ENCODE measurements around the gene LFNG.

Gene LFNG

DNA sequence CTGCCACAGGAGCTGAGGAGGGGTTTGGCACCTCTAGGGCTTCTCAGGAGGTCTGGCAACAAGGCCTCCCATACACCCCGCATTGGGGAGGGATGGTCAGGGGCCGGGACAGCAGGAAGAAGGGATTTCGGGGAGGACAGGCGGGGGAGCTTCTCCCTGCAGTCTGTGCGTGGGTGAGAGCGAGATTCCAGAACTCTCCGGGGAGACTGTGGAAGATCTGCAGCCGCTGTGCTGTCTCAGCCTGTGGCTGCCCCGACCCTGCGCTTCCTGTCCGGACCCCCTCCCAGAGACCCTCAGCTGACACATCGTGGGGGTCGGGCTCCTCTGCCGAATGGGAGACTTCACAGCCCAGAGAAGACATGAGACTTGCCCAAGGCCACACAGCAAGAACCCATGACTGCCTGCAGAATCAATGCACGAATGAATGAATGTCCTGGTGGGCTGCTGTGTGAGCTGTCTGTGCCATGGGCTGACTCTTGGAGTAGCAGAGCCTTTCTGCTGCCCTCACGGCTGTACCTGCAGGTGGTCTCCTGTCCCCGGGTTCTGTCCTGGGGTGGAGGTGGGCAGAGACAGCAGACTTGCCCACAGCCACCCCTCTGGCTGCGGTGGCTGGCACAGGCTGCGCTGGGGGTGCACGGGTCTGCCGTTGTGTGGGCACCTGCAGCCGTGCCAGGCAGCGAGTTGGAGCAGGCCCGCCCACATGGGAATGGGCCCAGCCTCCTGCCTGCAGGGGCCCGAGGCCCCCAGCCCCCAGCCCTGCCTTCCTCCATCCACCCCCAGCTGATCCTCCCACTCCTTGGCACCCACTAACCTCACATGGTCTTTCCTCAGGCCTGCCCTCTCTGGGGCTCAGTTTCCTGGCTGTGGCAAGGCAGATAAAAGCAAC, 16.3 kb upstream of the LFNG start:
- DNase-seq (ENCODE audit: low read depth, low spot score): no peak

DNA sequence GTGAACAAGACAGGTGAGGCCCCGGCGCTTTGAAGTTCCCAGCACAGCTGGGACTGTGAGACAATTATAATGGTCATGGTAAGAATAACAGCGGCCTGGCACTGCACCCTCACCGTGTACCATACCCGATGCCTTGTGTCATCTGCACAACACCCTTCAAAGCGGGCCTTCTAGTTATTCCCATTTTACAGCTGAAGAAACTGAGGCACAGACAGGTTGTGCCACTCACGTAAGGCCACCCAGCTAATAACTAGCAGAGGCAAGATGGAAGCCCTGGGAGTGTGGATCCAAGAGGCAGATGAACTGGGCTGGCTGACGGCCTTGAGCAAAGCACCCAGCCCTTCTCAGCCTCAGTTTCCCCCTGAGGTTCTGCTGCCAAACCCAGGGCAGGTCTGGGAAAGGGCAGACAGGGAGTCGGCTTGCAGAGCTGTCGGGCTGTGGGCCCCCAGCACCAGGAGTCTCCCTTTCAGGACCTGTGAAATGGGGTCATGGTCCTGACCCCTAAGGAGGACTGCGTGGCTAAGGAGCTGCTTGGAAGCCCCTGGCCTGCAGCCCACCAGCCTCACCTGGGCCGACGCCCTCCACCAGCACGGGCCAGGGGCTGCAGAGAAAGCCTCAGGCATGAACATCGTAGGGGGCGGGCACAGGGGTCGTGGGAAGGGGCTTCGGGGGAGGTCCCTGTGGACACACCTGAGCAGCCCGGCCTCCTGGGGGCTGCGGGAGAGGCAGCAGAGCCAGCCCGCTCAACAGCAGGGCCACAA, 15.3 kb upstream of the LFNG start:
- no peak for DNase-seq (ENCODE audit: low read depth, low spot score)

DNA sequence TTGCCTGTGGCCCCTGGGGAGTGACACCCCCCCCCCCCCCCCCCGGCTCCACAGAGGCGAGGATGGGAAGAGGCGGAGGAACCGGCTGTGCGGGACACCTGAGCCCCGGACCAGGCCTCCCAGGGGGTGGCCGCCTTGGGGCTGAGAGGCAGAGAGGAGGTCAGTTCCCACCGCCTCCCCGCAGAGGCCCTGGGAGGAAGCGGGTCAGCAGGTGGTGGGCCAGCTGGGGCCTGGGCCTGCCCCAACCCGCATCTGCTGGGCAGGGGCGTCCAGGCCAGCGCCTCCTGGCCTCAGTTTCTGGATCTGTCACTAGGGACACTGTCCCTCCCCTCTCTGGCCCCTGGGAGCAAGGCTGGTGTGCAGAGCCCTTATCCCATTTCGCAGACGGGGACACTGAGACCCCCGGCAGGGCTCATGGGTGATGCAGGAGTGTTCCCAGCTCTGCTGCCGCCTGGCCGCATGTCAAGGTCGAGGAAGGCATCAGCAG, 14.6 kb upstream of the LFNG start:
- no peak for DNase-seq (ENCODE audit: low read depth, low spot score)

DNA sequence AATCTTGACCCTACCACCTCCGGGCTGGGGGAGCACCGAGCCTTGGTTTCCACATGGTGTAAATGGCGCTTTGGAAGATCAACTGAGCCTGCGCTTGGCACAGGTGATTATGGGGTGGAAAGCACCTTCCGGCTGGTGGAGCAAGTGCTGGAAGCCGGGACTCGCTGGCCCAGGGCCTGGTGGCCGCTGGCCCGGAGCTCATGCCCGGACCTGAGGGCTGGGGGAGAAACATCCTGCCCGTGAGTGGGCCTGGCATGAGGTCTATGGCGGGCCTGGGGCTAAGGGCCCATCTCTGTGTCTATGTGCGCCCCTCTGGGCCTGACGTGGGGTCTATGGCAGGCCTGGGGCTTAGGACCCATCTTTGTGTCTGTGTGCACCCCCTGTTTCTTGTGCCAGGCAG, 14.2 kb upstream of the LFNG start:
- no peak for DNase-seq (ENCODE audit: low read depth, low spot score)

DNA sequence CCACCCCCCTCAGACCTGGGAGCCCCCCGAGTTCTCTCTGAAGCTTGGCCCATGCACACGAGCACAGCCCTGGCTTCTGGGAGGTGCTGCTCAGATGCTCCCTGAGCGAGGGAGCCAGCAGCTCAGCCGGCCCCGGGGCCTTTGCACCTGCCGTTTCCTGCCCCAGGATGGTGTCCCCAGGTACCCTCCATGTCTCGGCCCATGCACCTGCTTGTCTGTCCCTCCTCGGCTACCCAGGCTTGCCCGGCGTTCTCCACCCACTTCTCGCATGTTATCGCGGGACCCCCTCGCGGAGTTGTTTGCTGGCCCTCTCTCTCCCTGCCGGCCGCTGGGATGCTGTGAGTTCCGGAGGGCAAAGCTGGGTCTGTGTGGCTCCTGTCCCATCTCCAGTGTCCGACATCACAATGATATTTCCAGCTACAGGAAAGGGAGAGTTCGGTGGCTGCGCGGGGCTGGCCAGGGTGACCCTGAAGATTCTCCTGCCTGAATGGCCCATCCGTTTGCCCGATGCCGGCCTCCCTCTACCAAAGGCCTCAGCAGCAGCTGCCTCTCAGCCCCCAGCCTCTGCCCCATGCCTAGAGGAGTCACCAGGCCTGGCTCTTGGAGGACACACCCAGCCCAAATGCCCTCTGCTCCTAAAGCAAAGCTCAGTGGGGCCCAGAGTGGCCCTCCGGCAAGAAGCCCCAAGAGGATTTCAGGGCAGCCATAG, 12.2 kb upstream of the LFNG start:
- no peak for DNase-seq (ENCODE audit: low read depth, low spot score)

DNA sequence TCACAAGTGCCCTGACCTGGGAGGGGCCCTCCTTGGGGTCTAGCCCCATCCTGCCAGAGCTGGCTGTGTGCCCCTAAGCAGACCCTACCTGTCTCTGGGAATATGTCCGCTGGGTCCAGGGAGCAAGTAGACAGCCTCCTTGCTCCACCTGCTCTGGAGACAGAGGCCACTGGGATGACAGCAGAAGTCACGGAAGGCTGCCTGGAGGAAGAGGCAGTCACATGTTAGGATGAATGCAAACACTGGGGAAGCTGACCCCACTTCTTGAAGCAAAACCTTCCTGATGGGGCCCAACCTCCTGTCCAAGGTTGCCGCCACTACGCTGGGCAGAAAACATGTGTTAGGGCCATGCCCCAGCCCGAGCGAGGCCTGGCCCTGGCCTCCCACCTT, 11.7 kb upstream of the LFNG start:
- DNase-seq (ENCODE audit: low read depth, low spot score): no peak

DNA sequence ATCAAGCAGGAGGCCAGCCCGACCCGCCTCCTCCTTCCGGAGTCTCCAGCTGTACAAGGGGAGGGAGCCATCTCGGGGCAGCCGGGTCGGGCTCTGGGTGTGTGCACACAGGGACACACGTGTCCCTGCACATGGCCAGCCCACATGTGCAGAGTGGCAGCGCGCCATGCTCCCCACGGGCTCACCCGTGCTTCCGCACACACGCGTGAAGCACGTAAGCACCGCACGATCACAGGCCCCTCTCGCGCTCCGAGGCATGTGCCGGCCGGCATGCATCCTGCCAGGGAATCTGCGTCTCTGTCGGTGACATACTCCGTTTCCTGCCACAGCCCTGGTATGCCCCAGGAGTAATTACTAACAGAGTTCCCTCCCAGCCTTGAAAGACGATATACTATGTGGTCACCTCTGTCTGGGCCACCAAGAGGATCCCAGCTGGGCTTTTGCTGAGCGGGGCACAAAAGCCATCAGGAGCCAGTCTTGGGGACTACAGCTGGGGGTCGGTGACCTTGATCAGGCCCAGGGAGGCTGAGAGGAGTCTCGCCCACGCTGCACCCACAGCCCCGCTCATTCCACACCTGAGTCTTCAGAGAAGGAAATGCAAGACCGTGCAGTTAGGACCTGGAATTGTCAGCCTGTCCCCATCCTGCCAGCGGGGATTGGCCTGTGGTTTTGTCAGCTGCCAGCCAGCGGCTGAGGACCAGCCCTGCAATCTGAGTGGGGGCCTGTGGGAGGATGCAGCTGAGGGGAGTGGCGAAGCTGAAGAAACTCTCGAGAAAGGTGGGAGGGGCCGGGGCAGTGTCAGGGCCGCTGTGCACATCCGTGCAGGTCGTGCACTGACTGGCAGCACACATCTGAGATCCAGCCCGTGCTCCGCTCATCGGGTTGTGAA, 11.0 kb upstream of the LFNG start:
- DNase-seq (ENCODE audit: low read depth, low spot score): peak; percentile 34

DNA sequence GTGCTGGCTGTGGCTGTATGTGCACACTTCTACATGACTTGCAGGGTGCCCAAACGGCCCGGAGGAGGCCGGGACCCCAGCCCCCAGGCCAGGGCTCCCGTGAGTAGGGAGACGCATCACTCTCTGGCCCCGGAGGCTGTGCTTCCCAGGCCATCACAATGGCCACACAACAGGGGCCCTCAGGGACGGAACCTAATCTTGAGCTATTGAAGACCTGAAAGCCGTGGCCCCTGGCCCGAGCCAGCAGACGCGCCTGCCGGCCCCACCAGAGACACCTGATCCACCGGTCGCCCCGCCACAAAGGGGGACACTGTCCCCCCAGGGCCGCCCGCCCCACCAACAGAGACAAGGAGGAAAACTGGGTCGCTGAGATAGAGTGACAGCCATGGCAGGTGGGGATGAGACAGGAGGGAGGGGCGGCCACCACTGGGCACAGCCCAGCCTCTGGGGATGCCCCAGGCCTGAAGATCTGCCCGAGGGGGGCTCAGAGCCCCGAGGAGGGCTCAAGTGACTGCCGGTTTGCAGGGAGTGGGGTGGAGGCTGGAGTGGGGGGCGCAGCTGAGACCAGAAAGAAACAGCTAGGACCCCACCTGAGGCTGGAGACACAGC, 10.2 kb upstream of the LFNG start:
- no peak for DNase-seq (ENCODE audit: low read depth, low spot score)

DNA sequence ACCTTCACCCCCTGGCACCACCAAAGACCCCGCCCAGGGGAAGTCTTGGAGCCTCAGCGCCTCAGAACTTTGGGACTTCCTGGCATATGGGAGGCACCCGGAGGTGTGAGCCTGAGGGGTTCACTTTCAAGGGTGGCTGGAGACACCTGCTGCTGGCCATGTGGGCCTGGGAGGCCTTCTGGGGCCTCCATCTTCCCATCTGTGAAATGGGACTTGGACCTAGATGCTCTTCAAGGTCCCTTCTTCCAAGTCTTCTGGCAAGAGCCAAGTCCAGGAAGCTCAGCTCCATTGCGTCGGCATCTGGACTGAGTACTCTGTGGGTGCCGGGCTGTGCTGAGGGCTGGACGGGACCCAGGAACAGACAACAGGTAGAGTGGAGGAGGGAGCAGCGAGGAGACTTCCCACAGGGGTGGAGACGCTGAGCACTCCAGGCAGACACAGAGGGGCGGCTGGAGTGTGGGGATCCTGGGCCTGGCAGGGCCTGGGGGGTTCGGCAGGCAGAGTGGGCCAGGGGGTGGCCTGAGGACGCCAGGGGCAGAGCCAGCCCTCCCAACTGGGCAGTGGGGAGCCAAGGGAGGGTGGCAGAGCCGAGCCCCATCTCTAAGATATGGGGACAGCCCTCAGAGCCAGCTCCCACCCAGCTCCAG, 9.3 kb upstream of the LFNG start:
- no peak for DNase-seq (ENCODE audit: low read depth, low spot score)

DNA sequence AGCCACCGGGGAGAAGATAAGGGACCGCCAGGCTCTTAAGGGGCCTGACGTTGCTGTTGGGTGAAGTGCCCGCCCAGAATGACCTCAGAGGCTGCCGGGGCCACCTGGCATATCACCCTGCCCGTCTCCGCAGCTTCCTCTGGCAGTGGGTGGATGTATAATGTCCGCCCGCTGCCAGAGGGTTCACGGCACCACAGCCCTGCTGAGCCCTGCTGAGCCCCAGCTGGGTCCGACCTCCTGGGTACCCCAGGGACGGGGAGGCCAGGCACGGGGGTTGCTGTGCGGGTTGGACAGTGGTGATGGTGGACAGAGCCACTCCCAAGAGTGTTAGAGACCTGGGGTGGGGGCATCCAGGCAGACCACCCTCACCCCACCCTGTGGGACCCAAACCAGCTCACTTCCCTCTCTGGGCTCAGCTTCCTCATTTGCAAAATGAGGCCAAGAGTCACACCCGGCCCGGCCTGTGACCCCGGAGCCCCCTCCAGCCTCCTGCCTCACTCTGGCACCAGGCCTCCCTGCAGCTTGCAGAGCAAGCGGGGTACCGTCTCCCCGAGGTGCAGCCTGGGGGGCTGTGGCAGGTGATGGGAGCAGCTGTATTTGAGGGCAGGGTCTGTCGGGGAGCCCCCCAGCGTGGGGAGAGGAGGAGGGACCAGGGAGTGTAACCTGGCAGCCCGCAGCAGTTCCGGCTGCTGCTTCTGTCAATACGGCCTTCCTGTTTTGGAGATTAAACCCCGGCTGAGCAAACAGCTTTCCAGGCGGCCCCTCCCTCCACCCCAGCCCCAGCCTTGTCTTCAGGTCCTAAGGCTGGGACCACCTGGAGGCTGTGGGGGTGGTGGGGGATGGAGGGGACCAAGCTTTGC, 8.4 kb upstream of the LFNG start:
- no peak for DNase-seq (ENCODE audit: low read depth, low spot score)

DNA sequence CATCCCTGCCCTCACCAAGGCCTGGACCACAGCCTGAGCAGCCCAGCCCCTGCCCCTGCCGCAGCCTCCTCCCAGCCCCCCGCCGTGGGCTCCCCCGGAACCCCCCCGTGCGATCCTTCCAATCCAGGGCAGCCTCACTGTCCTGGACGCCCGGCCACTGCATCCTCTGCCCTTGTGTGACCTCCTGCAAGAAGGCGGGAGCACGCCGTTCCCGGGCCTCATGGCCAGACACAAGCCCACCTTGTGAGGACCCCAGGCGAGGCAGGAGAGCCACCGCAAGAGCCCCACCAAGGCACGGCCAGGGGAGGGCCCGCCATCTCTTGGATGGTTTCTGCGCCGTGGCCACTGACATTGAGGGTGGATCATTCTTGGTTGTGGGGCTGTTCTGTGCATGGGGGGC, 7.8 kb upstream of the LFNG start:
- no peak for DNase-seq (ENCODE audit: low read depth, low spot score)

DNA sequence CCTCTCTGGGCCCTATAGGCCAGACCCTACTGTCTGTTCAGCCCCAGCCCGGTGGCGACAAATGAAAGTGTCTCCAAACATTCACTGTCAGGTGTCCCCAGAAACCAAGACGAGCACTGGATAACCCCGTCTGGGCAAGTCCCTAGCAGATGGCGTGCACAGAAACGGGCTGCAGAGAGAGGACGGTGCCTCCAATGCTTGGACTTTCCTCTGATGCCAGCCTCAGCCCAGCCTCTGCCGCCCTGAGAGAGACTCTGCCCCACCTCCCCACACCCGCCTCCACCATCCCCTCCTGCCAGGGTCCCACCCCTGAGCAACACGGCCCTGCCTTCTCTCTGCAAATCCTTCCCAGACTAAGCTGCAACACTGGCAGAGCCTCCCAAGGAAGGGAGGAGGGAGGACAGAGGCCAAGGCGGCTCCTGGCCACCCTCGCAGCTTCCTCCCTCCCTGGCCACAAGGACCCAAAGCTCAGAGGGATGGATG, 7.4 kb upstream of the LFNG start:
- no peak for DNase-seq (ENCODE audit: low read depth, low spot score)

DNA sequence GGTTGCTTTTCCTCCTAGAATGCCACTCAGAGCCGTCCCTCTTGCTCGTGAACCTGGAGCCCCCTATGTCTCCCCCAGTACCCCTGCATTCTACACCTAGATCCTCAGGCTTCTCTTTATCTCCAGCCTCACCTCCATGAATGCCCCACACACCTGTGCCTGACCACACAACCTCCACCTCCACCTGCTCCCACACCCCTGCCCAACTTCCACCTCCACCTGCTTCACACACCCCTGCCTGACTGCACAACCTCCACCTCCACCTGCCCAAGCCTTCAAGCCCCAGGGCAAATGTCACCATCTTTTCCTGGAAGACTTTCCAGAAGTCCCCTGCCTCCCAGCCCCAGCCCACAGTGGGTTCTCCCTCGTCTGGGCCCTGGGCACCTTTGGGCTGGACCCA, 6.9 kb upstream of the LFNG start:
- DNase-seq (ENCODE audit: low read depth, low spot score): no peak

DNA sequence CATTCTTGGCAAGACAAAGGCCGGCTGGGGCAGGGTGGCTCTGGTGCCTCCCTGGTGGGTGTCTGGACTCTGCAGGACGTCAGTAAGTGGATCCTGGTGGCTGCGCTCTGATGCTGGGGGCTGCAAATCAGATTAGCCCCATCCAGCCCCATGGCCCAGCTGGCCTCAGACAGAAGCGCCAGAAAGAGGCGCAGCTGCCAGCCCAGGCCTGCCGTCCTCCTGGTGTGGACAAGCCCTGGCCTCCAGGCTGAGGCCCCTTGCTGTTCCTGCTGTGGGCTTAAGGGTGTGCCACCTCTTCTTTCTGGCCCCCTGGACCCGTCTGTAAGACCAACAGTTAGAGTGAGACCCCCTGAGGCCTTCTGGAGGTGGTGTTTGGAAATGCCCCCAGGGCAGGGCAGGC, 5.9 kb upstream of the LFNG start:
- DNase-seq (ENCODE audit: low read depth, low spot score): no peak

DNA sequence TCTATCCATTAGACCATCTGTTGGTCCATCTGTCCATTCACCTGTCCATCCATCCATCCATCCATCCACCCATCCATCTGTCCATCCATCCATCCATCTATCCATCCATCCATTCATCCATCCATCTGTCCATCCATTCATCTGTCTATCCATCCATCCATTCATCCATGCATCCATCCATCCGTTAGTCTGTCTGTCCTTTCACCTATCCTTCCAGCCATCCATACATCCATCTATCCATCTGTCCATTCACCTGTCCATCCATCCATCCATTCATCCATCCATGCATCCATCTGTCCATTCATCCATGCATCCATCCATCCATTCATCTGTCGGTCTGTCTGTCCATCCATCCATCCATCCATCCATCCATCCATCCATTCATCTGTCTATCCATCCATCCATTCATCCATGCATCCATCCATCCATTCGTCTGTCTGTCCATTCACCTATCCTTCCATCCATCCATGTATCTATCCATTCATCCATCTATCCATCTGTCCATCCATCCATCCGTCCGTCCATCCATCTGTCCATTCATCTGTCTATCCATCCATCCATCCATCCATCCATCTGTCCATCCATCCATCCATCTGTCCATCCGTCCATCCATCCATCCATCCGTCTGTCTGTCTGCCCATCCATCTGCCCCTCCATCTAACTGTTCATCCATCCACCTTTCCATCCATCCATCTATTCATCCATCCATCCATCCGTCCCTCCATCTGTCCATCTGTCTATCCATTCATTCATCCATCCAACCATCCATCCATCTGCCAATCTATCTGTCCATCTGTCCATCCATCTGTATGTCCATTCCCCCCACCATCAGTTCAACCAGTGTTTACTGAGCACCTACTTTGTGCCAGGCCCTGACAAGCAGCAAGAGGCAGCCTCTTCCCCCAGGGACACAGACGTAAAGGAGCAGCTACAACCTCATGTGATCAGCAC, 4.8 kb upstream of the LFNG start:
- no peak for DNase-seq (ENCODE audit: low read depth, low spot score)

DNA sequence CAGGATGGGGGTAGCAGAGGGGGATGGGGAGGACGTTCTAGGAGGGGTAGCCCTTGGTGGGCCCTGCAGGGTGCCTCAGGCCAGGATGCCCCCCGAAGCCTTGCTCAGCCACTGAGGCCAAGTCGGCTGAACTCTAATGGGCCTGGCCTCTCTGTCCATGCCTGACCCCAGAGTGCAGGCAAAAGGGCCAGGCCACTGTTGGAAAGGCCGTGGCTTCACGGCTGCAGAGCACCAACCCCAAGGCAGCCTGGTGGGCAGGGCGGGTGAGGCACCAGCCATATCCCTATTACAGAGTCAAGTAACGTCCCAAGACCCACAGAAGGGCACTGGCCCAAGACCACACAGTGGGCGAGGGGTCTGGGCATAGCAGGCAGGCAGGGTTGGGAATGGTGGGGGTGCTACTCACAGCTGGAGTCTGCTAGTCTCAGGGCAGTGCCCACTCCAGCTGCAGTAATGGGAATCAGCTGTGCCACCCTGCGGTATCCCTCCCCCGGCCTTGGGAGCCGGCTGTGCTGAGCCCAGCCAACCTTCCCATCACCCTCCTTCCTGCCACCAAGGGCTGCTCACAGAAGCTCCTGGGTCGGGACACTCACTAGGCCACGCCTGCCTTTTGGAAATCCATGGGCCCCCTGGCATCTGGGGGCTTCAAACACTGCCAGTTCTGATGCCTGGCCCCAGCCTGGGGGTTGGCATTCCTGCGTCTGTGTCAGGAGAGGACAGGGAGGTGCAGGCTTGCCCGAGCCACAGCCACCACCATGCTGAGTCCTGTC, 4.0 kb upstream of the LFNG start:
- no peak for DNase-seq (ENCODE audit: low read depth, low spot score)

DNA sequence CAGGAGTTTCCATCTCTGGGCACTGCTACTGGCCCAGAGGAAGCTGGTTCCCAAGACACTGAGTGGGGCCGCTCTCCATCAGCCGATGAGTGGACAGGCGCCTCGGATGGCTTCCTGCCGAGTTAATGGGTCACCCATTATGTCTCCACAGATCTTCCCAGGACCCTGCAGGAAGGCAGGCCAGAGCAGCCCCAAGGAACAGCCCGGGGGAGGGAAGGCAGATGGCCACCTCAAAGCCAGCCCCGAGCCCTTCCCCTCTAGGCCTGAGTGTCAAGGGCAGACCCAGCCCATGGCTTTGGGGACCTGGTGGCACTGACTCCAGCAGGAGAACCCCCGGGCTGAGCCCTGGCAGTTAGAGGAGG, 3.4 kb upstream of the LFNG start:
- no peak for DNase-seq (ENCODE audit: low read depth, low spot score)
